ENCODE measurements around the gene NGLY1. TPM values are rescaled to one million over a fixed set of nuclear protein-coding genes. Genes with fewer than 3 reads are reported as not detected.

The NGLY1 gene
- total RNA-seq, 1 donor from 2014 or later, result 70.7 TPM

- no peaks in the 10 kb centered on the region for H3K4me1 Mint-ChIP-seq
- H3K27me3 Mint-ChIP-seq, result no peaks in the 10 kb centered on the region
- DNase-seq, result no peak
- no peaks in the 10 kb centered on the region for H3K9me3 Mint-ChIP-seq
- no peak overlapping the region for H3K27ac Mint-ChIP-seq
- no peak overlapping the region for H3K4me3 Mint-ChIP-seq
- peaks cover 23% of the 10 kb centered on the region for H3K36me3 Mint-ChIP-seq (ENCODE audit: low read depth)
- intact Hi-C loops (cut with micrococcal nuclease), result no loop called here
Observed at GRCh38 chr3:25719321-25719720, 63.9 kb downstream of the NGLY1 start.

- intact Hi-C loops (cut with micrococcal nuclease), result no loop called here
- Mint-ChIP-seq H3K9me3 (no peaks in the 10 kb centered on the region), H3K27ac (no peak overlapping the region), H3K36me3 (ENCODE audit: low read depth) (peaks cover 9% of the 10 kb centered on the region), H3K4me1 (no peaks in the 10 kb centered on the region), H3K4me3 (no peak overlapping the region), H3K27me3 (peaks cover 5% of the 10 kb centered on the region)
- no peak for DNase-seq
Observed at GRCh38 chr3:25713341-25713985, 69.8 kb downstream of the NGLY1 start.

- H3K27ac Mint-ChIP-seq, result no peak overlapping the region
- DNase-seq, result no peak
- peaks cover 16% of the 10 kb centered on the region for H3K27me3 Mint-ChIP-seq
- no peak overlapping the region for H3K4me3 Mint-ChIP-seq
- no peaks in the 10 kb centered on the region for H3K9me3 Mint-ChIP-seq
- no peaks in the 10 kb centered on the region for H3K4me1 Mint-ChIP-seq
- intact Hi-C loops (cut with micrococcal nuclease), result no loop called here
- no peaks in the 10 kb centered on the region for H3K36me3 Mint-ChIP-seq (ENCODE audit: low read depth)
Observed at GRCh38 chr3:25711090-25711489, 72.2 kb downstream of the NGLY1 start.

- intact Hi-C loops (cut with micrococcal nuclease), result no loop called here
- no peaks in the 10 kb centered on the region for H3K4me1 Mint-ChIP-seq
- H3K4me3 Mint-ChIP-seq, result no peak overlapping the region
- H3K36me3 Mint-ChIP-seq (ENCODE audit: low read depth), result no peaks in the 10 kb centered on the region
- peaks cover 23% of the 10 kb centered on the region for H3K27me3 Mint-ChIP-seq
- no peak overlapping the region for H3K27ac Mint-ChIP-seq
- DNase-seq, result no peak
- H3K9me3 Mint-ChIP-seq, result no peaks in the 10 kb centered on the region
Observed at GRCh38 chr3:25708036-25708435, 75.2 kb downstream of the NGLY1 start.

- Mint-ChIP-seq H3K27ac (no peak overlapping the region), H3K4me1 (no peaks in the 10 kb centered on the region), H3K9me3 (no peaks in the 10 kb centered on the region), H3K36me3 (ENCODE audit: low read depth) (no peaks in the 10 kb centered on the region), H3K27me3 (peaks cover 25% of the 10 kb centered on the region), H3K4me3 (no peak overlapping the region)
- intact Hi-C loops (cut with micrococcal nuclease), result no loop called here
- DNase-seq, result no peak
Observed at GRCh38 chr3:25707268-25707926, 75.8 kb downstream of the NGLY1 start.

GRCh38 chr3:25706213-25706612 lies 77.0 kb downstream of the NGLY1 start:
- H3K4me3 Mint-ChIP-seq, result no peak overlapping the region
- intact Hi-C loops (cut with micrococcal nuclease), result no loop called here
- DNase-seq, result no peak
- H3K4me1 Mint-ChIP-seq, result no peaks in the 10 kb centered on the region
- peaks cover 26% of the 10 kb centered on the region for H3K27me3 Mint-ChIP-seq
- H3K36me3 Mint-ChIP-seq (ENCODE audit: low read depth), result no peaks in the 10 kb centered on the region
- H3K27ac Mint-ChIP-seq, result no peak overlapping the region
- H3K9me3 Mint-ChIP-seq, result no peaks in the 10 kb centered on the region

- Mint-ChIP-seq H3K4me1 (no peaks in the 10 kb centered on the region), H3K36me3 (ENCODE audit: low read depth) (no peaks in the 10 kb centered on the region), H3K4me3 (no peak overlapping the region), H3K9me3 (no peaks in the 10 kb centered on the region), H3K27ac (no peak overlapping the region), H3K27me3 (peaks cover 7% of the 10 kb centered on the region)
- intact Hi-C loops (cut with micrococcal nuclease), result no loop called here
- DNase-seq, result no peak
Observed at GRCh38 chr3:25697553-25697952, 85.7 kb downstream of the NGLY1 start.

- no peak overlapping the region for H3K27ac Mint-ChIP-seq
- DNase-seq, result no peak
- no peaks in the 10 kb centered on the region for H3K36me3 Mint-ChIP-seq (ENCODE audit: low read depth)
- H3K9me3 Mint-ChIP-seq, result no peaks in the 10 kb centered on the region
- H3K4me1 Mint-ChIP-seq, result no peaks in the 10 kb centered on the region
- intact Hi-C loops (cut with micrococcal nuclease), result no loop called here
- H3K4me3 Mint-ChIP-seq, result no peak overlapping the region
- H3K27me3 Mint-ChIP-seq, result peaks cover 11% of the 10 kb centered on the region
Observed at GRCh38 chr3:25695731-25696420, 87.4 kb downstream of the NGLY1 start.

- Mint-ChIP-seq H3K27me3 (peaks cover 19% of the 10 kb centered on the region), H3K9me3 (no peaks in the 10 kb centered on the region), H3K36me3 (ENCODE audit: low read depth) (no peaks in the 10 kb centered on the region), H3K27ac (no peak overlapping the region), H3K4me3 (no peak overlapping the region), H3K4me1 (no peaks in the 10 kb centered on the region)
- no peak for DNase-seq
- intact Hi-C loops (cut with micrococcal nuclease), result no loop called here
Observed at GRCh38 chr3:25693238-25693637, 90.0 kb downstream of the NGLY1 start.

- H3K27ac Mint-ChIP-seq, result no peak overlapping the region
- DNase-seq, result no peak
- no peaks in the 10 kb centered on the region for H3K9me3 Mint-ChIP-seq
- H3K36me3 Mint-ChIP-seq (ENCODE audit: low read depth), result no peaks in the 10 kb centered on the region
- no peak overlapping the region for H3K4me3 Mint-ChIP-seq
- intact Hi-C loops (cut with micrococcal nuclease), result no loop called here
- H3K27me3 Mint-ChIP-seq, result peaks cover 19% of the 10 kb centered on the region
- H3K4me1 Mint-ChIP-seq, result no peaks in the 10 kb centered on the region
Observed at GRCh38 chr3:25692341-25692740, 90.9 kb downstream of the NGLY1 start.

GRCh38 chr3:25690768-25691533 lies 92.3 kb downstream of the NGLY1 start:
- Mint-ChIP-seq H3K27me3 (peaks cover 17% of the 10 kb centered on the region), H3K4me1 (no peaks in the 10 kb centered on the region), H3K9me3 (no peaks in the 10 kb centered on the region), H3K36me3 (ENCODE audit: low read depth) (no peaks in the 10 kb centered on the region), H3K27ac (no peak overlapping the region), H3K4me3 (no peak overlapping the region)
- DNase-seq, result no peak
- intact Hi-C loops (cut with micrococcal nuclease), result no loop called here

GRCh38 chr3:25689226-25689625 lies 94.0 kb downstream of the NGLY1 start:
- H3K27ac Mint-ChIP-seq, result no peak overlapping the region
- H3K36me3 Mint-ChIP-seq (ENCODE audit: low read depth), result no peaks in the 10 kb centered on the region
- no peaks in the 10 kb centered on the region for H3K9me3 Mint-ChIP-seq
- H3K4me3 Mint-ChIP-seq, result no peak overlapping the region
- no peak for DNase-seq
- H3K27me3 Mint-ChIP-seq, result peaks cover 17% of the 10 kb centered on the region
- intact Hi-C loops (cut with micrococcal nuclease), result no loop called here
- no peaks in the 10 kb centered on the region for H3K4me1 Mint-ChIP-seq

- Mint-ChIP-seq H3K4me1 (no peaks in the 10 kb centered on the region), H3K4me3 (no peak overlapping the region), H3K27ac (no peak overlapping the region), H3K36me3 (ENCODE audit: low read depth) (no peaks in the 10 kb centered on the region), H3K27me3 (peaks cover 17% of the 10 kb centered on the region), H3K9me3 (no peaks in the 10 kb centered on the region)
- no peak for DNase-seq
- intact Hi-C loops (cut with micrococcal nuclease), result no loop called here
Observed at GRCh38 chr3:25687742-25688141, 95.5 kb downstream of the NGLY1 start.

- H3K4me3 Mint-ChIP-seq, result no peak overlapping the region
- no peaks in the 10 kb centered on the region for H3K9me3 Mint-ChIP-seq
- intact Hi-C loops (cut with micrococcal nuclease), result no loop called here
- peaks cover 20% of the 10 kb centered on the region for H3K27me3 Mint-ChIP-seq
- no peaks in the 10 kb centered on the region for H3K4me1 Mint-ChIP-seq
- no peaks in the 10 kb centered on the region for H3K36me3 Mint-ChIP-seq (ENCODE audit: low read depth)
- no peak overlapping the region for H3K27ac Mint-ChIP-seq
- DNase-seq, result no peak
Observed at GRCh38 chr3:25686766-25687165, 96.5 kb downstream of the NGLY1 start.
